Ramos (cell line): ENCODE results near the gene FRMD4A.

Source experiments
- in situ Hi-C: fragments of 300-500 bp; cut with MboI; formaldehyde crosslinking; loops from one replicate; pipeline ENCODE4 v1.14.3; 2022; ENCODE audit warnings: low sequenced_read_pairs; ENCODE audit not compliant: unreplicated experiment

Gene FRMD4A

DNA sequence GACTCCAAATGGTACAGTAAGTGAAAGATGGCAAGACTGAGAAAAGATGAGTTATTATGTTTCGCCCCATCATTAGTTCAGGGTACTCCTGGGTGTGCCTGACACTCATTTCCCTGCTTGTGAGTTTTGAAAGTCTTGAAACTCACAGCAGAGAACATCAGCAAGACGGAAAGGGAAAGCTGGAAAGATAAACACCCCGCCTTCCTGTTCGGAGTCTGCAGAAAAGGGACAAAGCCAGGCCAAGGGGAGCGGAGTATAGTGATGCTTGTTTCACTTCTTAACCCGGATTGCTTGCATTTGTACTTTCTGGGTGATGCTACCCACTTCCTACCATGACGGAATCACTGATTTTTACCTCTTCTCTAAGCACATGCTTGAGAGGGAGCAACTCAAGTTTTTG is 294.5 kb downstream of the FRMD4A start:
- in situ Hi-C loops: no loop called here

DNA sequence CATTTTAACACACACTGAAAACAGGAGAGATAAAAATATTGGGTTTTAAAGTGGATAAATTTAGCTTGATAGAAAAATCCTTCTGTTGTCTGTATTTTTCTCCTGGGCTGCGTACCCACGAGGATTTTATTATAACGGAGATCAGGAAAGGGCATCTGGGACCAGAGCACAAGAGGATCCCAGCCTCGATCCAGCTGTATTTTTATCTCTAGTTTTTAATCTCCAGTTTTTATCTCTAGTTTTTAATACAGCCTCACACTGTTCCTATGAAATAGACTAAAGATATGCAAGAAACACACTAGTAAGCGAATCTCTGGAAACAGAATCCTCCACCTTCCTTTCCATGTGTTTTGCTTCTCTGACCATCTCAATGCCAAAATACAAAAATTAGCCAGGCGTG is 295.2 kb downstream of the FRMD4A start:
- in situ Hi-C loops: no loop called here

DNA sequence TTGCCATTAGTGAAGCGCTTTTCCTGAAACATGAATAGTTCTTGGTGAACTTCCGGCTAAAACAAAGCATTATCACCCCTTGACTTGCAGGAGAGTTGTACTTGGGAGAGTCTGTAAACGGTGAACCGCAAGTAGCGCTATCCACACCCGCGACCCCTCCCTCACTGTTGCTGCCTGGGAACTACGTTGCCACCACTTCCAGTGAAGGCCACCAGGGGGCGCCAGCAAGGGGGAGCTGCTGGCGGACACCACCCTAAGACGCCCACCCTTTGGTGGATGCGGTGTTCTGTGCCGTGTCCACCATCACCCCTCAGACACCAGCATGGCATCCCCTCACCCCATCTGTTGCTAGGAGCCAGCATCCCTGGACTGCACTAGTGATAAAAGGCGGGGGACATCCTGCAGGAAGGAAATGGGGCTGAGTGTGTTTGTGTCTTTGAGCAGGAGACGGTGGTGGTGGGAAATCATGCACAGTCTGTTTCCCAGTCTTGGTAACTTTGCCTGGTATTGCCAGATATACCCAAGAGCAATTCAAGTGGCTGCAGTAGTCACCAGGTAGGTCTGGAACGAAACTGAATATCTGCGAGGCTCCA is 298.2 kb downstream of the FRMD4A start:
- in situ Hi-C loops: no loop called here

DNA sequence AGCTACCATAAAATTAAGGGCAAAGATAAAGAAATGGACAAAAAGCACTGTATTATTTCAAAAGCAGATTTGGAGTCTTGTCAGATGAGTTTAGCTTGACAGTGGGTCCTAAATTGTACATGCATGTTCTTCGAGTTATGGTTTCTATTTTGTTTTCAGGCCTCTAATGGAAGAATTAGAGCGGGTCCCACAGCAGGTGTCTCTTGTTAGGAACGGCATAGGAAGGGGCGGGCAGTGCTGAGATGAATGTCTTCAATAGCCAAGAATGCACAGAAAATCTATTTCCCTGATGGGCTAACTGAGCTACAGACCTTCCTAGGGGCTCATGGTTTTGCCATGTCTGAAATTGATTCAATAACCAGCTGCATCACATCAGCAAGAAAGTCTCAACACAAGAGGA is 304.4 kb downstream of the FRMD4A start:
- in situ Hi-C loops: no loop called here

DNA sequence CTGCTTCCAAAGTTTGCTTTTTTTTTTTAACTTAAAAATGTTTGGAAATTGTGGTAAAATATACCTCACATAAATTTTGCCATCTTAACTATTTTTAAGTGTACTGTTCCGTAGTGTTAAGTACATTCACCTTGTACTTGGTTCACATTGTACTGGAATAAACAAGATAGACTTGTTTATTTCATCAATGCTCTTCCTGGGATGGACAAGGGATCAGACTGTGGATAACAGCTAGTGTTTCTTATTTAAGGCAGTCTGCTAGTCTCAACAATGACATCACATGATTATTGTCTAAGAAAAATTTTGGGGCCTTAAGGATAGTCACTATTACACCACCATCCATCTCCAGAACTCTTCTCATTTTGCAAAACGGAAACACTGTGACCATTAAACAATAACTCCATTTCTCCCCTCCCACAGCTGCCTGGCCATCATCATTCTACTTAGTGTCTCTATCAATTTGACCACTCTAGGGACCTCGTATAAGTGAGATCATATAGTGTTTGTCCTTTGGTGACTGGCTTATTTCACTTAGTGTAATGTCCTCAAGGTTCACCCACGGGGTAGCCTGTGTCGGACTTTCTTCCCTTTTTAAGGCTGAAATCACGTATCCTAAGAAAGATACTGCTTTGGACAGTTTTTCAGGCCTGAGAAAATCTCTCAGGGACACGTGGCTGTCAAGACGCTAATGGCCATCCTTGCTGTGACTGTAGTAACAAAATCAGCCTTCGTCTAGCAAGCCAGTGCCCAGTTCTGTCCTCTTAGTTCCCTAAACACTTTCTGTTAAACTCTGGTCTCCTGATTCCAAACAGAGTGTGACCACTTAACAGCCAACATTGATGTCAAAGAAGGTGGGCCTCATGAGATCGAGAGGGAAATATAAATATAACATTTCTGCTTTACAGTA is 305.2 kb downstream of the FRMD4A start:
- in situ Hi-C loops: no loop called here

DNA sequence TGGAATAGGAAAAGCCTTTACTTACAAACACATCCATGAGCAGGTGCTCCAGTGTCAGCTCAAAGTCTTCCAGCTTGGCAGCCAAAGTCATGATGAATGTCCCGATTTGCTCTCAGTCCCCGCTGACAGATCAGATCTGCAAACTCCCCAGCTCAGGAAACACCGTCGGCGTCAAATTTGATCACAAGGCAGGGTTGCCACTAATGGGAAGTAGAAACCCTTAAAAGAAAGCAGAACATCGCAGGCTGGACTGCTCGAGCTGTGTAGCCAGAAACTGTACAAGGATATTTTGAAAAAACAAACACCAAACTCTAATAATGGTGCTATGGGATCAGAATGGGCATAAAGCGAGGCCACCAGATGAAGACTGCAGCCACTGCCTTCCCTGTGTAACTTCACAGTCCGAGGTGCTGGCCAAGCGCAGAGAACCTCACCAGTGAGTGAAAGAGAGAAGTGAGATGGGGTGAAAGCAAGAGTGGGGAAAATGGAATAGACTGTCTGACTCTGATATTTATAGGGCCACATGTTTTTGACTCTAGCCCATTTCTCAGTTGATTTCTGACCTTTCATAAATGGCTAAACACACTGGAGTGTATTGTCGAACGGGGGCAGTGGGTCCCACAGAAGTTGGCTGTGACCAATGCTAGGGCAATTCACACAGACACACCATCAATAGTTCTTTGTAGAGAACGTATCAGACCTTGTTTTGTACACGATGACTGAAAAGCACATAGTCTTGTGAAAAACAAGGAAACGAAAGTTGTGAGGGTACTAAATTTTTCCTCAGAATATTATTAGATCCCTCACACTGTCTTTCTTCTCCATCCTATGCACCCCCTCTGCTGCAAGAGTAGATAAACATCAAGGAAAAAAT is 306.2 kb downstream of the FRMD4A start:
- in situ Hi-C loops: no loop called here

DNA sequence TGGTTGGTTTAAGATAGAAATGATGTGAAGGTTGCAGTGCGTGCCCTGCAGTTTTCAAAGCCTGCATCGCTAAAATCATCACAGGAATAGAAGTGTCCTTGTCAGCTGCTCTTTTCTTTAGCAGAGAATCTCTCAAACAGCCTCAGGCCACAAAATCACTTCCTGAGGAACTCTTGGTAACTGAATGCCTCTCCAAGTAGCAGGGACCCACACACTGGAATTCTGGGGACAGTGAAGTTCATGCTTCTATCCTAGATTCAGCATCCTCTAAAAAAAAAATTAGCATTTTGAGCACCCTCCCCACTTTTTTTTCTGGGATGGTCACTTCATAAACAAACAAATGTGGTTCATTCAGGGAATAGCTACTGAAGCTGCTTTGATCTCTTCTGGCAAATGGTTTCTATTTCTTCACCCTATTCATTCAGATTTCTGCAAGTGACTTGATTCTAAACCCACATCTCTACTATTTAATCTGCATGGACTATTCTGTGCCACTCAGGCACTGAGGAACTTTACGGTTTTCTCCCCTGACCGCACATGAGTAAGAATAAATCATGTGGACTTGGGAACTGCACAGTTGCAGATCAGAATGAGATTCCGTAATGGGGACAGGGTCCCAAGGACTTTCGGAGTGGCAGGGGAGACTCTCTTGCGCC is 306.9 kb downstream of the FRMD4A start:
- in situ Hi-C loops: no loop called here

DNA sequence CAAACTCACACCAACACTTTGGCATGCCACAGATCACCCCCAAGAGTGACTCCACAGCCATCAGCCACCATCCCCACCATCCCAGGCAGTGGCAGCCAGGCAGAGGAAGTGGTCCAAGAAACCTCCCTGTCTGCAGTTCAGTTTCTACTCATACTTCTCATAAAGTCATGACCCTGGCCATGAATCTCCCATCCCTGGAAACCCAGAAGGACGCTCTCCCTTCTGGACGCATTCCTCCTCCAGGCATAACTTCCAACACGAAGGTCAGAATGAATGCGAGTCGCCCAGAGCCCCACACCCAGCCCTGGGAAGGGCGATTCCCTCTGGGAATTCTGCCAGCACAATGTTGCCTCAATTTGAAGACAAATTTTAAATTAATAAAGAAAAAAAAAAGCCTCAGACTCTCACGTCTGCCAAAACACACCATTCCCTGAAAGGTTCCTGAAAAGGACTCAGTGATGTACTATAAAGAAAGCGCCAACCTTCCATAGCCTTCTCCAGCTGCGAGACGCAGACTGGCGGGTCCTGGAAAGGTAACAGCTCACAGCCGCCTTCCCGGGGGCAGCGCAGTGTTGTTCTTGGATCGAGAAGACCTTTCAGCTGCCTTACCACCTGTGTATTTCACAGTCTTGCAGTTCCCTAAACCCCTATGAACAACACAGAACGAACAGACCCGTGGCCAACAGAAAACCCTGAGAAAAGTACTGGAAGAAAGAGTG is 307.6 kb downstream of the FRMD4A start:
- in situ Hi-C loops: no loop called here

DNA sequence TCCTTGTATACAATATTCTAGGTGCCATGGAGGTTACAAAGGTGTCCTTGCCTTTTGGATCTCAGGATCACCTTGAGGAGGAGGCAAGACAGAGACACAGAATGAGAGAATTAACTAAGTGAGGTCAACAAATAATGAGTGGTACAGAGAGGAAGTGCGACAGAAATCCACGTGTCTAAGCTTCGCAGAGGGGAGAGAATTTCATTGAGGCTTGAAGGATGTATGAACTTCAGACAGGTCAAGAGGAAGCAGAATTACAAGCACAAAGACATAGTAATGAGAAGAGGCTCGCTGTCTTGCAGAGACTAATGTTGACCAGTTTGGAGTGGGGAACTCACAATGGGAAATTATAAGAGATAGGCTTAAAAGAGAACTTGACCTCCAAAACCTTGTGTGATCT is 308.7 kb downstream of the FRMD4A start:
- in situ Hi-C loops: no loop called here

DNA sequence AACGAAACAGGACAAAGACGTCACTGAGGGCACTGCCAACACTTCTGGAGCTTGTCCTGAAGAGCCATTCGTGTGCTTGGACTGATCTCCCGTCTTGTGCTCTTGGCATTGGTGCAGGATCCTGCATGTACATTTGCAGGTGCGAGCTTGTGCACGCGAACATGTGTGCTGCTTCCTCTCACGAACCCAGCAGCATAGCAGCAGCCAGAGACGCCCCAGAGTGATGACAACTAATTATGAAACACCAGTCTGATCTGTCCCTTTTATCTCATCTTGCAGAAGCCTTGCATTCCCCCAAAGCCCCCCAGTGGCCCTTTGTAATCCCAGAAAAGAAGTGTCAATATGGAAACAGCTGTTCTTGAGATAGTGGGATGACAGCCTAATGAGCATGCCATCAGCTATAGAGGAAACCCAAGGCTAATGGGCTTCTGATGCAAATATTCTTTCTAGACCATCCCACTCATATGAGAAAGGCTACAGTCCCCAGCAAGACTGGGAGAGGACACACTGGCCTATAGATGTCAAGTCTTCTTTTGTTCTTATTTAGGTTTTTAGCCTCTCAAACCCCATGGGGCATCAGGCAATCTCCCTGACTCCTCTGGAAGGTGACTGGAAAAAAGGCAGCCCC is 310.6 kb downstream of the FRMD4A start:
- in situ Hi-C loops: no loop called here

DNA sequence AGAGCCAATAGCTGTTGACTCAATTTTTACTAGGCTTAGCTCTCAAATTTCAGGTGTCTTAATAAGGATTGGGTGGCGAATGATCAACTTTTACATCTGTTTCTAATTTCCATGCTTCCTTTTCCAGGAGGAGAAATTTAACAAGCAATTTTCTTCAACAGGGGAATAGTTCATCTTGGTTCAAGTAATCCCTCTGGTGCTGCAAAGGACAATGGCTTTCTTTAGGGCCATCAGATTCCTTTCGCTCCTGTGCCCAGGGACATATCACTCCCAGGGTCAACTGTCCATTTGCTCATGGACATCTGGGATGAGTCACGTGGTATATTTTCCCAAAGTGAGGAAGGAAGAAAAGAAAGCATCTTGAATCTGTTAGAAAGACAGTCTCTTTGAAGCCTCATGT is 313.3 kb downstream of the FRMD4A start:
- in situ Hi-C loops: no loop called here

DNA sequence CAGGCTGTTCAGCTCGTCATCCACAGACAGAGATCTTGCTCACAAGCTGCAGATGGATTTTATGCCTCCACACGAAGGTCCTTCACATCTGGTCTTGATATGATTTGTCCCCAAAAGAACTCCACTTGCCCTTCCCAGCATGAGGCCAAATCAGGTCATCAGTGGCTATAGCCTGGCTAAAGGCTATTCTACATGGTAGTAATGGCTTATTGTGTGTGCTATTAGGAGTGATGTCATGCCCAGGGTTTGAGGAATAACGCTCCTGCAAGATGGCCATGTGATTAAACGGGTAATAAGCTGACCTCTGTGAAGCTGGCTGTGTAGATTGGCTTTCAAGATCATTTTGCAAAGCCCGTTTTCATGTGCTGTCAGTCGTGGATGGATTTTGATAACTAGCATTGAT is 313.8 kb downstream of the FRMD4A start:
- in situ Hi-C loops: no loop called here

DNA sequence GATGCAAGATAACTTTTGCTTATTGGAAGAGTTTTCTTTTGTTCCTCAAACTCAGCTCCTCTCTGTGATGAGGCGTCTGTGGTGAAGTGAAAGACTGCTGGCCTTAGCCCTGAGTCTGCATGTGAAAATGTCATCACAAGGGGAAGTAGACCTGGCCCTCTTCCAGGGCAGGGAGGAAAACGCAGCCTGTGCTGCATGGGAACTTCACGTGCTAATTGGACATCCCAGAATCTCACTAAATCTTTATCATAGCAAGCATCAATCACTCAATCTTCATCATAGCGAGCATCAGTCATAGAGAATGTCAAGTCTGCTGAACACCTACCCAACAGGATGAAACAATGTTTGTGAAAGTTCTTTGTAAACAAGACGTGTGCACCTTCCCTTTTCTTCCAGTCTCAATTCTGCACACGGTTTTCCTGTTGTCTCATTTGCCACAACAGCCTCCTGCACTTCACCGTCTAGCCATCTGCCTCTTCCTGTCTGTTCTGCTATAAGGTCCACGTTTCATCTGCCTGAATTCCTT is 314.6 kb downstream of the FRMD4A start:
- in situ Hi-C loops: no loop called here

DNA sequence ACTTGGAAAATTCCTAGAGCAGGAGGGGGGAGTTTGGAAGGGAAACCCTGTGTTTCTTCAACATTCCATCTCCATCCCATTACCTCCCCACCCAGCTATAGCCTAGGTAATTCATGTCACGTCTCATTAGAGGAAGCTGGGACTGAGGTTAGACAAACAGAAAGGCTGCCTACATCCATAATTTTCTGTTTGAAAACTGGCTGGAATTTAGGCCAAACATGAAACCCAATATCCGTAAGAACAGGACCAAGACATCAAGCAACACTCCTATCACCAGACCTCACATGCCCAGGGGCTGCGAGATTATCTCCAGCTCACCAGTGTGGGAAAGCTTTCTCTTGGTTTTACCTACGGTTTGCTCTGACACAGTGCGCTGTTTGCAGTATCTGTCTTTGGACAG is 316.3 kb downstream of the FRMD4A start:
- in situ Hi-C loops: no loop called here

DNA sequence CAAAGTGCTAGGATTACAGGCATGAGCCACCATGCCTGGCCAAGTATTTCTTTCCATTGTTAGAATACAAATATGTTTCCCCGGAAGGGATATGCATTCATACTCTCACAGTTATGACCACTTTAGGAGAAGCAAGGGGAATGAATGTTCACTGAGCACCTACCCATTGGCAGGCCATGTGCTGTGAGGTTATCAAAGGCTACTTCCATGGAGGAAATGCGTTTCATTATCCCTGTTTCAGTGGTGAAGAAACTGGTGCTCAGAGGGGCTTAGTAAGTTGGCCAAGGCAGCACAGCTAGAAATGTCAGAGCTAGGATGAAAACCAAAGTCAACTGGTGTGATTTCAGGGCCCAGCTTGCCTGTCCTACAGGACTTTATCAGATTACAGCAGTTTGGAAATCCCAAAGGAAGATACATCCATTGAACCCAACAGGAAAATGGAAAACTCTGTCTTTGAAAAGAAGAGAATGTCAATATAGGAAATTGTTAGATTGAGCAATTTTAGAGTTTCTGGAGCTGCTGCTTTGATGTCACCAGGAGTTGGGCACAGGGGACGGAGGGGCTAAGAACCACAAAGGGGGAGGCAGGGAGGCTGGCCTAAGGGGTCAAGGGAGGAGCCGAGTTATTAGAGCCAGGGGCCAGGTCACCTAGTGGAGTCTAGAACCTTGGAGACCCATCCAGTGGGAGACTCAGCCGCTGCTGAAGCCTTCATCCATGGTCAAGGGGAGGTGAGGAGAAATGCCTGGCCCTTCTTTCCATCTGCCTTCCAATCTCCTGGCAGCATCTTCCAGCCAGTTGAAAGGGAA is 319.8 kb downstream of the FRMD4A start:
- in situ Hi-C loops: no loop called here

DNA sequence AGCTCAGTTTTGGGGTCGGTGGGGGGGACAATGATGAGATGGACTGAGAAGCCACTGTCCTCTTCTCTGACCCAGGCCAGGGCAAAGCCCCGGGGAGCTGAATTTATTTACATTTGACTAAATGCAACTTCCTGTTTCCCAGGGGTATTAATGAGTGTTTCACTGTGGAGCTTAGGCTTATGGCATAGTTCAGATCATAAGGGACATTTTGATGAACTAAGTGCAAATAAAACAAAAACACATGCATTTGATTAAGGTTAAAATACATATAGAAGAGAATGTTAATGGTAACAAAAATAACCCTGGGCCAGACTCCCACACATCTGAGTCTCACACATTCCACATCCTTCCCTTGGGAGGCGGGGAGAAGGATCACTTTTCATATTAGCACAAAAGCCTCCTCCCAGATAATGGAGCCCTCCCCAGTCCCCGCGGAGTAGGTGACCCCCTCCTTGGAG is 320.6 kb downstream of the FRMD4A start:
- in situ Hi-C loops: no loop called here

DNA sequence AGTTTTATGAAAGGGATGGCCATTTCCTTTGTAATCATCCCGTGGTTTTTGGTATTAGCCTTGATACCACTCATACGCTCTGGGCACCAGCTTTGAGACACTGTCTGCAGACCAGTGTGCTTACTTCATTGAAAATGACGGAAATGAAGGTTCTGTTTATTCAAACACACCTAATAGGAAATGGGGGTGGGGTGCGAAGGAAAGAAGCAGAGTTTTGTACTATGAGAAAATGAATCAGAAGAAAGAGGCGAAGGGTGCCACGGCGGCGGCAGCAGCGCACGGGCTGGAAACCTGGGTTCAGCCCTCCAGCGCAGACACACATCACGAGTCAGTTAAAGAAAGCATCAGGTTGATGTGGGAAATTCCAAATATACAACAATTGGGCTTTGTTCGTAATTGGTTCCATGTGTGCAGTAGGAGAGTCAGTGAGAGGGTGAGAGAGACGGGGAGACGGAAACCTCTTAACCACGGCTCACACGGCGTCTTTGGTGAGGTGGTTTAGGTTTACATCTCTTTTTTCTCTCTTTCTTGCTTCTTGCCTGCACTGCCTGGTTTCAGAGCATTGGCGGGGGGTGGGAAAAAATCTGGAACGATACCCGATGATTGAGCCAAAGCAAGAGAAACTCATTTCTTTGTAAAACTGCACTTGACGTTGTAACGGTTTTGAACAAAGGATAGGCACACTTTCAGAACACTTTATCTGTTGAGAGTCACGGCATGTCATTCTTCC is 321.2 kb downstream of the FRMD4A start:
- in situ Hi-C loops: no loop called here

DNA sequence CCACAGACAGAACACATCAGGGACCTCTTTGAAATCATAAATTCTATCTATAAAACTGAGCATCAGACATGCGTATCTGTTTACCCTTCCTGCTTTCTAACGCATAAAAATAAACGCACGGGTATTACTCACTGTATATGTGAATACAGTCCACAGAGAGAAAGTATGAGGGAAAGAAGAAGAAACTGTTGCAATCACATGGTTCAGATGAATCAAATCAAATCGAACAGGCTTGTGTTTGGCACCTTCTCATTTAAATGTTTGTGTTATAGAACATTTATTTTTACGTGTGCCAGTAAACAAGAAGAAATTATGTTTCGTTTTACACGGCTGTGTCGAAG is 322.0 kb downstream of the FRMD4A start:
- in situ Hi-C loops: no loop called here
